Left lung (tissue), 10 donors: Measurements from ENCODE around the gene PRCC. TPM values are rescaled to one million over a fixed set of nuclear protein-coding genes. Genes with fewer than 3 reads are reported as not detected.

ENCODE experiments used
- ATAC-seq: fragments of 200-7000 bp; cut with Tn5 transposase; one replicate; pipeline ENCODE4 v1.9.1; 2020; ENCODE audit warnings: moderate library complexity
- DNase-seq, 4 donors: peaks; one replicate each; pipeline ENCODE4 v3.0.0-alpha.2; 2013 to 2020
- H3K27ac ChIP-seq, 2 donors: fragments of 200-600 bp; sonication (generic) in 1 of 2; one replicate each; pipeline versions ENCODE4 v1.5.0 to v1.8.0; 2020 to 2021
- H3K27me3 ChIP-seq, 2 donors: fragments of 200-600 bp; sonication (generic) in 1 of 2; one replicate each; pipeline versions ENCODE4 v1.5.0 to v1.8.0; 2020 to 2021
- H3K36me3 ChIP-seq, 2 donors: fragments of 200-600 bp; sonication (generic) in 1 of 2; one replicate each; pipeline versions ENCODE4 v1.5.0 to v1.8.0; 2020 to 2021
- H3K4me1 ChIP-seq, 2 donors: fragments of 200-600 bp; one replicate each; pipeline ENCODE4 v1.8.0; 2021
- H3K4me3 ChIP-seq, 2 donors: fragments of 200-600 bp; sonication (generic) in 1 of 2; one replicate each; pipeline versions ENCODE4 v1.5.0 to v1.8.0; 2020 to 2021; ENCODE audit warnings: mild to moderate bottlenecking in 1 of 2
- H3K9me3 ChIP-seq, 2 donors: fragments of 200-600 bp; sonication (generic) in 1 of 2; one replicate each; pipeline versions ENCODE4 v1.5.0 to v1.8.0; 2020 to 2021
- intact Hi-C, 2 donors: fragments of 100-400 bp; cut with DNase I; formaldehyde crosslinking; loops; one replicate each; pipeline versions ENCODE4 v1.11.2 to v1.14.2; 2022
- polyA plus RNA-seq, 6 donors: library from polyadenylated mRNA; unstranded; fragments of 120-200 nt; gene quantifications; one replicate each; pipeline ENCODE4 v1.2.1, GENCODE V29; 2013; ENCODE audit not compliant: insufficient read length in 6 of 6
- total RNA-seq, 2 donors: library from RNA; stranded (reverse); fragmentation: NEBNext Ultra II Directional; extraction: Animal tissue kit (Norgen Biotek cat#: 25700); gene quantifications; one replicate each; pipeline ENCODE4 v1.2.1, GENCODE V29; 2021
- TF ChIP-seq, protein P1 (sequence below), 2 donors: fragments of 200-600 bp; sonication (generic) in 1 of 2; IDR thresholded peaks; one replicate each; pipeline versions ENCODE4 v1.5.0 to v1.8.0; 2021; ENCODE audit warnings: antibody characterized with exemption in 2 of 2
- donor health status: DM: no; HTN: yes; CAD: no.
- donor health status: DM: no; HTN: no; CAD: no.

The PRCC gene
- total and polyA plus RNA-seq, 8 donors, result 40.7 to 106 (median 96.3) TPM

DNA sequence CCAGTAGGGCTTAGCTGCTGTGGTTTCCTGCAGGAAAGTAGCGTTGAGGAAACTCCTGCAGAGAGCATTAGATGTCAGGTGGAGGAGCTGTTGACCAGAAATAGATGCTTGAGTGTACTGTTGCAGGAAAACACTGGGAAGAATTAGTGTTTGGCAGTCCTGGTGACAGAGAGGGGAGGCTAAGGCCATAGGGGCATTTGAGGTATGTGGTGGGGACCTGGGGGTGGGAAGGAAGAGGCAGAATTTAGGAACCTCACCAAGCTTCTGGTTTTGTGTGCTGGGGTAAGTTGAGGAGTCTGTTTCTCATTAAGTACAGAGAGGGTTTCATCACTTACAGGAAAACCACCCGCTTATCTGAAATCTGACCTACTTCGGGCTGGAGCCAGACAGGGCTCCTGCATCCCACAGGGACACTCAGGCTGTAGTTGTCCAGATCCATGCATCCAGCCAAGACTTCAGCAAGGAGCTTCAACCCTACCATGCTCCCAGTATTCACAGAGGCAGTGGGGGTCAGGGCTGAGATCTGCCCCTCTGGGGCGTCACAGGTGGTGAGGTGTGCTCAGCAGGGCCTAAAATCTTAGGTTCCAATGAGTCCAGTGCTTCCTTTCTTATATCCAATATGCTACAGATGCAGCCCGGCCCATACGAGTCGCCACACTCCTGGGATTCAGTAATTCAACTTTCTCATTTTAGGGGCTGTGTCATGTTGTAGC lies 34.2 kb downstream of the PRCC start:
- Histone ChIP-seq H3K9me3 (no peaks in the 10 kb centered on the region), H3K4me3 (no peak overlapping the region), H3K27me3 (no peaks in the 10 kb centered on the region), H3K27ac (no peak overlapping the region), H3K36me3 (peaks cover 2 to 61% of the 10 kb centered on the region in 2 donors), H3K4me1 (peaks cover 0 to 7% of the 10 kb centered on the region in 2 donors)
- DNase-seq (no peak), ATAC-seq (no peak)
- intact Hi-C loops, result no loop called here
- TF ChIP-seq, protein P1, sequence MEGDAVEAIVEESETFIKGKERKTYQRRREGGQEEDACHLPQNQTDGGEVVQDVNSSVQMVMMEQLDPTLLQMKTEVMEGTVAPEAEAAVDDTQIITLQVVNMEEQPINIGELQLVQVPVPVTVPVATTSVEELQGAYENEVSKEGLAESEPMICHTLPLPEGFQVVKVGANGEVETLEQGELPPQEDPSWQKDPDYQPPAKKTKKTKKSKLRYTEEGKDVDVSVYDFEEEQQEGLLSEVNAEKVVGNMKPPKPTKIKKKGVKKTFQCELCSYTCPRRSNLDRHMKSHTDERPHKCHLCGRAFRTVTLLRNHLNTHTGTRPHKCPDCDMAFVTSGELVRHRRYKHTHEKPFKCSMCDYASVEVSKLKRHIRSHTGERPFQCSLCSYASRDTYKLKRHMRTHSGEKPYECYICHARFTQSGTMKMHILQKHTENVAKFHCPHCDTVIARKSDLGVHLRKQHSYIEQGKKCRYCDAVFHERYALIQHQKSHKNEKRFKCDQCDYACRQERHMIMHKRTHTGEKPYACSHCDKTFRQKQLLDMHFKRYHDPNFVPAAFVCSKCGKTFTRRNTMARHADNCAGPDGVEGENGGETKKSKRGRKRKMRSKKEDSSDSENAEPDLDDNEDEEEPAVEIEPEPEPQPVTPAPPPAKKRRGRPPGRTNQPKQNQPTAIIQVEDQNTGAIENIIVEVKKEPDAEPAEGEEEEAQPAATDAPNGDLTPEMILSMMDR (IDR thresholded peaks at IDR 0.05), result no peak

DNA sequence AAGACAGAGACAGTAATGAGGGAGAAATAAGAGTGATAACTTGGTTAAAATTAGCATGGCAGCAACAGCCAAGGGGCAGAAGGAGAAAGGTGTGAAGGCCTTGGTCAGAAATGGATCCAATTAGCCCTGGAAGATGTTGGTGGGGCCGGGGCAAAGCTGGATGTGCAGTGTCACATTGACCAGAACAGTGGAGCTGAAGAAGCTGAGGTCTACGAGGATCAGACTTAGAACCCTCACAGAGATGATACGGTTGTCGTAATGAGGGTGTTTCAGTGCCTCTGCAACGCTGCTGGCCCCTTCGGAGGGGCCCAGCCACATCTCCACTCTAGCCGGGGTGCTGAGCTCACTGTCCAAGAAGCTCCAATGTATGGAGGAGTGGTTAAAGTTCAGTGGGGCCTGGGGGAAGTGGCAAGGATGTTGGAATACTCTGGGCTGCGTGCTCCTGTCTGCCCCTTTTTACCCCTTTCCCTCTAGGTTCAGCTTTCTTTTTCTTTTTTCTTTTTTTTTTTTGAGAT lies 35.1 kb downstream of the PRCC start:
- Histone ChIP-seq H3K36me3 (peaks cover 2 to 52% of the 10 kb centered on the region in 2 donors), H3K4me3 (no peak overlapping the region), H3K4me1 (peaks cover 0 to 7% of the 10 kb centered on the region in 2 donors), H3K27me3 (no peaks in the 10 kb centered on the region), H3K9me3 (no peaks in the 10 kb centered on the region), H3K27ac (no peak overlapping the region)
- intact Hi-C loops, result no loop called here
- ATAC-seq (no peak), DNase-seq (no peak)
- TF ChIP-seq, protein P1 (IDR thresholded peaks at IDR 0.05), result no peak

DNA sequence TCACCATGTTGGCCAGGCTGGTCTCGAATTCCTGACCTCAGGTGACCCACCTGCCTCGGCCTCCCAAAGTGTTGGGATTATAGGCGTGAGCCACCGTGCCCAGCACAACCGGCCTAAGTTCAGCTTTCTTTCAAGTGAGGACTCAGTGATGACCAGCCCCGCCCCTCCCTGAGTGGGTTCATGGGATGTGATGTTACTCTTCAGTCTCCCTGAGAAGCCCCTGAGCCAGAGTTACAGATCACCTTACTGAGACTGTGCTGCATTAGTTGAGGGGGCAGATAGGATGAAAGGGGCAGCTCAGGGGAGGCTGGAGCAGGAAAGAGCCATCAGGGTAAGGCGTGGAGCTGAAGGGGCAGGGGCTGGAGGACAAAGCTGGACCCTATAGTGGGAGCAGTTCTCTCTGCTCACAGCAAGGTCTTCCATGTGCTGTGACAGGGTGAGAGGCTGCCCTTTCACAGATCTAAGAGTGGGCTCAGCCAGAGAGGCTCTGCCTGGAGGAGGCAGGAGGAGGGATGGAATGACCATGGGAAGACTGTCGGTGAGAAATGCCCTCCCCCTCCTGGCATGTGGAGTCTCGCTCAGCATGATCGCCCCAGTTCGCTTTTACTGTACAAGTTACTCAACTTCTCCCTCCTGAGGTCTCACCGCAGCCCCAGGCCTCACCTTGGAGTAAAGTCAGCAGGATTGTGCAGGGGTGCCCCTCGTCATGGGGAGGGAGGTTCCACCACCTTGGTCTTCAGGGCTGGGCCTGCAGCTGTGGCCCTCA lies 35.9 kb downstream of the PRCC start:
- H3K4me3 ChIP-seq, result no peak overlapping the region
- no peak overlapping the region for H3K27ac ChIP-seq
- no peaks in the 10 kb centered on the region for H3K9me3 ChIP-seq
- DNase-seq, result no peak
- intact Hi-C loops, result no loop called here
- TF ChIP-seq, protein P1 (IDR thresholded peaks at IDR 0.05), result no peak
- peaks cover 0 to 7% of the 10 kb centered on the region in 2 donors for H3K4me1 ChIP-seq
- peaks cover 0 to 44% of the 10 kb centered on the region in 2 donors for H3K36me3 ChIP-seq
- H3K27me3 ChIP-seq, result no peaks in the 10 kb centered on the region
- ATAC-seq, result no peak

DNA sequence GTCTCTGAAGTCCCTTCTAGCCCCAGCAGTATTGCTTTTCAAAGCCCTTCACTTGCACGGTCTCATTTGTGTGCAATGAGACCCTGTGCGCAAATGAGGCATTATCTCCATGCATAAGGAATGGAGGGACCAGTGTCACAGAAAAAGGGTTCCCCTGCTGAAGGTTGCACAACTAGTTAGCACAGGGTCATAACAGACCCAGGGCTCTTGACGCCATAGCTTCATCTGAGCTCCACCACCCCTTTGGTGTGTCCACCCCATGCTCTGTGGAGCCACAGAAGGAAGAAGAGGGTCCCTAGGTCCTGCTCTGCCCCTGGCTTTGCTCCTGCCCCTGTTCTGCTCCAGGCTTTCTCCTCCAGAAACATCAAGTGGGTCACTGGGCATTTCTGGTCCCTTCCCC lies 36.7 kb downstream of the PRCC start:
- no peak overlapping the region for H3K27ac ChIP-seq
- H3K4me1 ChIP-seq, result peaks cover 0 to 7% of the 10 kb centered on the region in 2 donors
- H3K4me3 ChIP-seq, result no peak overlapping the region
- intact Hi-C loops, result no loop called here
- TF ChIP-seq, protein P1 (IDR thresholded peaks at IDR 0.05), result no peak
- DNase-seq (no peak), ATAC-seq (no peak)
- H3K9me3 ChIP-seq, result no peaks in the 10 kb centered on the region
- no peaks in the 10 kb centered on the region for H3K27me3 ChIP-seq
- peaks cover 0 to 37% of the 10 kb centered on the region in 2 donors for H3K36me3 ChIP-seq
